ENCODE data around the gene SCAMP1. TPM values are rescaled to one million over a fixed set of nuclear protein-coding genes. Genes with fewer than 3 reads are reported as not detected.

SCAMP1 gene
- total RNA-seq, 2 experiments from 2014 or later = 18.0 to 41.1 TPM

DNA sequence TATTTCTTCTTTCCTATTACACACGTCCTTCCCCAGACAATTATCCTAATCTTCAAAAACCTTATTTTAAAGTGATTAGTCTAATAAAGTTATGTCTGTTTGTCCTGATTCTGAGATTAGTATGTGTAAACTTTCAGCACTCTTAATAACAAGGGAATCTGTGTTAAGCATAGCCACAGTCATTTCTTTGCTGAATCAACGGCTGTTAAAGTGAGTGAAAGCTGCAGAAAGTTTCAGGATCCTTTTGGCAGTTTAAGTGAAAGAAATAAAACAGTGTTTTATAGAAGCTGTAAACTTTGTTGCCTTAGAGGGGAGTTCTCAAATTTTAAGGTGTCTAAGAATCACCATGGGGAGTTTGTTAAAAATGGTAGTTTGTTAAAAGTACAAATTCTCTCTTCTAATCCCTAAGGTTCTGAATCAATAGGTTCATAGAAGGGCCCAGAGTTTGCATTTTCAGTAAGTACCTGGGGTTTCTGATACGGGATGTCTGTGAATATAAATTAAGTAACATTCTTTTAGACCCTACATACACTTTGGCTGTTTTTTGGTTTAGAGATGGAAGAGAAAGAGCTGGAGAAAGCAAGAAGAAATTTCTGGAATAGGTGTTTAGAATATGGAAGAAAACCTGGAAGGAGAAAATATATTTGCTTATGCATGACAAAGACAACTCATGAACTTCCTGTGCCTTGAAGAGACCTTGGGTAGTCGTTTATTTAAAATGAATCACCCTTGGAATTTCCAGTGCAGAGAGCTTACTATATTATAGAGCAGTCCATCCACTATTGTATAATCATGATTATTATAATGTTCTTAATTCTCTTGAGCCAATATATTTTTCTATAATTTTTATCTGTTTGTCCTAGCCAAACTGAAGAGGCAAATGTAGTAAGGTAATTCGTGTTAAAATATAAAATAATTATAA is 45.7 kb downstream of the SCAMP1 start:
- Histone ChIP-seq H3K4me2 (ENCODE audit: low read length) (no peak overlapping the region), H4K20me1 (ENCODE audit: insufficient read depth, low read length) (peaks cover 5% of the 10 kb centered on the region; the same call in 1 of the 2 replicates), H3K9me2 (ENCODE audit: insufficient read depth, low read length) (no peaks in the 10 kb centered on the region), H2AFZ (ENCODE audit: low read length) (no peak overlapping the region), H3K27ac (ENCODE audit: low read depth, low read length, poor library complexity, severe bottlenecking) (no peak overlapping the region), H3K79me2 (ENCODE audit: insufficient read depth, low read depth, low read length) (peaks cover 33% of the 10 kb centered on the region; the same call in 1 of the 2 replicates), H3K36me3 (ENCODE audit: insufficient read depth, low read length) (peaks cover 11% of the 10 kb centered on the region), H3K4me1 (ENCODE audit: insufficient read depth, low read length, poor library complexity, severe bottlenecking) (no peaks in the 10 kb centered on the region), H3K4me3 (ENCODE audit: low read depth, low read length, poor library complexity, severe bottlenecking) (no peak overlapping the region), H3K9me3 (ENCODE audit: low read length) (no peaks in the 10 kb centered on the region)
- DNase-seq (ENCODE audit: low spot score) = no peak
- POLR2A ChIA-PET = interaction anchor here (0.6 to 1.3 kb wide), 4 partner anchors 8 to 201 kb away, joined by 3 to 5 read pairs (median 4); no protein-coding TSS in a partner anchor
- intact Hi-C loops (cut with micrococcal nuclease; ENCODE audit: unreplicated experiment) = no loop called here
- TF ChIP-seq EZH2phosphoT487 (IDR thresholded peaks at IDR 0.05; ENCODE audit: borderline replicate concordance, low read depth, low read length) = no peak
- TF ChIP-seq, protein P1, sequence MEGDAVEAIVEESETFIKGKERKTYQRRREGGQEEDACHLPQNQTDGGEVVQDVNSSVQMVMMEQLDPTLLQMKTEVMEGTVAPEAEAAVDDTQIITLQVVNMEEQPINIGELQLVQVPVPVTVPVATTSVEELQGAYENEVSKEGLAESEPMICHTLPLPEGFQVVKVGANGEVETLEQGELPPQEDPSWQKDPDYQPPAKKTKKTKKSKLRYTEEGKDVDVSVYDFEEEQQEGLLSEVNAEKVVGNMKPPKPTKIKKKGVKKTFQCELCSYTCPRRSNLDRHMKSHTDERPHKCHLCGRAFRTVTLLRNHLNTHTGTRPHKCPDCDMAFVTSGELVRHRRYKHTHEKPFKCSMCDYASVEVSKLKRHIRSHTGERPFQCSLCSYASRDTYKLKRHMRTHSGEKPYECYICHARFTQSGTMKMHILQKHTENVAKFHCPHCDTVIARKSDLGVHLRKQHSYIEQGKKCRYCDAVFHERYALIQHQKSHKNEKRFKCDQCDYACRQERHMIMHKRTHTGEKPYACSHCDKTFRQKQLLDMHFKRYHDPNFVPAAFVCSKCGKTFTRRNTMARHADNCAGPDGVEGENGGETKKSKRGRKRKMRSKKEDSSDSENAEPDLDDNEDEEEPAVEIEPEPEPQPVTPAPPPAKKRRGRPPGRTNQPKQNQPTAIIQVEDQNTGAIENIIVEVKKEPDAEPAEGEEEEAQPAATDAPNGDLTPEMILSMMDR (conservative IDR thresholded peaks at IDR 0.05; ENCODE audit: low read length) = no peak
- no TSS peak for BruUV-seq (replicated peaks)
- CTCF ChIA-PET (ENCODE audit: unreplicated experiment) = no interaction called here

DNA sequence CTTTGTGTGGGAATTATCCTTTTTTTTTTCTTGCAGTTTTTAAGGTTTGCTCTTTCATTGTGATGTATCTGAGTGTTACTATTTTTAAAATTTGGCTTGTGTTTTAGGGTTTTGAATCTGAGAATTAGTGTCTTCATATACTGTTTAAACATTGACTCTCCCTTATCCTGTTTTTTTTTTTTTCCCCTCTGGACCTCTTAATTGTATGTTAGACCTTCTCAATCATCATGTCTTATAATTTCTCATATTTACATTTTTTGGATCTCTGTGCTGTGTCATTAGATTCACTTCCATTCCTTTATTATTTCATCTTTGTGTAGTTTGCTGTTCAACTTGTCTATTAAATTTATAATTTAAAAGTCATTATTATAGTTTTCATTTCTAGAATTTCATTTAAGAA is 47.0 kb downstream of the SCAMP1 start:
- ChIA-PET CTCF (ENCODE audit: unreplicated experiment) (no interaction called here), POLR2A (interaction anchor here (0.7 to 1.3 kb wide), 2 partner anchors 7 to 1201 kb away, joined by 3 read pairs; no protein-coding TSS in a partner anchor)
- peaks cover 5% of the 10 kb centered on the region; the same call in 1 of the 2 replicates for H4K20me1 ChIP-seq (ENCODE audit: insufficient read depth, low read length)
- H2AFZ ChIP-seq (ENCODE audit: low read length) = no peak overlapping the region
- H3K9me2 ChIP-seq (ENCODE audit: insufficient read depth, low read length) = no peaks in the 10 kb centered on the region
- no peak overlapping the region for H3K4me2 ChIP-seq (ENCODE audit: low read length)
- H3K79me2 ChIP-seq (ENCODE audit: insufficient read depth, low read depth, low read length) = peaks cover 33% of the 10 kb centered on the region; the same call in 1 of the 2 replicates
- no peaks in the 10 kb centered on the region for H3K9me3 ChIP-seq (ENCODE audit: low read length)
- no peak for DNase-seq (ENCODE audit: low spot score)
- no peak overlapping the region for H3K27ac ChIP-seq (ENCODE audit: low read depth, low read length, poor library complexity, severe bottlenecking)
- H3K36me3 ChIP-seq (ENCODE audit: insufficient read depth, low read length) = peaks cover 11% of the 10 kb centered on the region
- no peaks in the 10 kb centered on the region for H3K4me1 ChIP-seq (ENCODE audit: insufficient read depth, low read length, poor library complexity, severe bottlenecking)
- no peak for TF ChIP-seq EZH2phosphoT487 (IDR thresholded peaks at IDR 0.05; ENCODE audit: borderline replicate concordance, low read depth, low read length)
- TF ChIP-seq, protein P1 (conservative IDR thresholded peaks at IDR 0.05; ENCODE audit: low read length) = no peak
- intact Hi-C loops (cut with micrococcal nuclease; ENCODE audit: unreplicated experiment) = no loop called here
- H3K4me3 ChIP-seq (ENCODE audit: low read depth, low read length, poor library complexity, severe bottlenecking) = no peak overlapping the region
- no TSS peak for BruUV-seq (replicated peaks)

DNA sequence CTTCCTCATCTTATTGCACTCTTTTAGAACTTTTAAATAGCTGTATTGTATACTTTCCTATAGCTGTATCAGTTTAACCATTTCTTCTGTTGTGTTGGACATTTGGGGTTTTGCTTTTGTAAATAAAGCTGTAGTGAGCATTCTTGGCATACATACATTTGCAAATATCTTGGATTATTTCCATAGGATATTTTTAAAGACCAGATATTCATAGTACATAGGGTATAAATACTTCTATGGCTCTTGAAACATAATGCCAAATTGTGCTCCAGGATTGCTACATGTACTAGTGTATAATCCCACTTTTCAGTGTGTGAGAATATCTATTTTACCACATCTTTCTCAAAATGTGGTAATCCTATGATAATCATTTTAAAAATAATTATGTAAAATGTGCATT is 51.2 kb downstream of the SCAMP1 start:
- Histone ChIP-seq H3K4me2 (ENCODE audit: low read length) (no peak overlapping the region), H3K4me3 (ENCODE audit: low read depth, low read length, poor library complexity, severe bottlenecking) (no peak overlapping the region), H3K9me3 (ENCODE audit: low read length) (no peaks in the 10 kb centered on the region), H3K4me1 (ENCODE audit: insufficient read depth, low read length, poor library complexity, severe bottlenecking) (no peaks in the 10 kb centered on the region), H3K79me2 (ENCODE audit: insufficient read depth, low read depth, low read length) (peaks cover 37% of the 10 kb centered on the region; the same call in 1 of the 2 replicates), H3K27ac (ENCODE audit: low read depth, low read length, poor library complexity, severe bottlenecking) (no peak overlapping the region), H2AFZ (ENCODE audit: low read length) (no peak overlapping the region), H3K36me3 (ENCODE audit: insufficient read depth, low read length) (peaks cover 15% of the 10 kb centered on the region), H3K9me2 (ENCODE audit: insufficient read depth, low read length) (no peaks in the 10 kb centered on the region), H4K20me1 (ENCODE audit: insufficient read depth, low read length) (no peaks in the 10 kb centered on the region)
- POLR2A ChIA-PET = interaction anchor here (0.6 to 1.8 kb wide), 2 partner anchors 9 to 567 kb away, joined by 3 to 5 read pairs; no protein-coding TSS in a partner anchor
- no peak for DNase-seq (ENCODE audit: low spot score)
- BruUV-seq (replicated peaks) = no TSS peak
- intact Hi-C loops (cut with micrococcal nuclease; ENCODE audit: unreplicated experiment) = no loop called here
- CTCF ChIA-PET (ENCODE audit: unreplicated experiment) = no interaction called here
- TF ChIP-seq, protein P1 (conservative IDR thresholded peaks at IDR 0.05; ENCODE audit: low read length) = no peak
- TF ChIP-seq EZH2phosphoT487 (IDR thresholded peaks at IDR 0.05; ENCODE audit: borderline replicate concordance, low read depth, low read length) = no peak

Data from OCI-LY7 (cell line).